Epithelial cell of proximal tubule (primary cell): Measurements from ENCODE around the gene PLXNC1. TPM values are rescaled to one million over a fixed set of nuclear protein-coding genes. Genes with fewer than 3 reads are reported as not detected.
"Not testable (repeated sequence)": the region's sequence is repeated elsewhere in the genome, so short reads cannot be mapped to it uniquely, and the experiment has no call there.

Experiments used
- DNase-seq: peaks from one replicate; pipeline ENCODE4 v3.0.0-alpha.2; 2011; ENCODE audit warnings: low read depth
- H3K4me3 ChIP-seq: 2 replicates; pipeline ENCODE4 v1.5.1; 2011; ENCODE audit warnings: low read depth, mild to moderate bottlenecking, low read length
- CTCF ChIP-seq: conservative IDR thresholded peaks from 2 replicates; pipeline ENCODE4 v1.5.1; 2012; ENCODE audit warnings: low read depth, mild to moderate bottlenecking, low read length
- total RNA-seq: library from RNA; depleted of rRNA; stranded (reverse); fragments of >200 nt; gene quantifications from 2 replicates; pipeline ENCODE4 v1.2.3, GENCODE V29; 2015

The PLXNC1 gene
- total RNA-seq, 1 donor from 2014 or later = 0.06 TPM

- DNase-seq = no peak
- no peak for TF ChIP-seq CTCF
- no peak overlapping the region for H3K4me3 ChIP-seq
Measured at GRCh38 chr12:94304012-94304411, 155.6 kb downstream of the PLXNC1 start.

GRCh38 chr12:94304566-94305061 lies 156.2 kb downstream of the PLXNC1 start:
- DNase-seq = no peak
- no peak for TF ChIP-seq CTCF
- no peak overlapping the region for H3K4me3 ChIP-seq

- DNase-seq = no peak
Measured at GRCh38 chr12:94305130-94305957, 157.0 kb downstream of the PLXNC1 start.

GRCh38 chr12:94308612-94309011 lies 160.2 kb downstream of the PLXNC1 start:
- no peak for TF ChIP-seq CTCF

More at GRCh38 chr12:94305130-94305957, 157.0 kb downstream of the PLXNC1 start:
- no peak for TF ChIP-seq CTCF
- H3K4me3 ChIP-seq = no peak overlapping the region

GRCh38 chr12:94309373-94309772 lies 161.0 kb downstream of the PLXNC1 start:
- TF ChIP-seq CTCF = no peak
- H3K4me3 ChIP-seq = no peak overlapping the region
- DNase-seq = no peak

More at GRCh38 chr12:94308612-94309011, 160.2 kb downstream of the PLXNC1 start:
- no peak overlapping the region for H3K4me3 ChIP-seq
- no peak for DNase-seq

GRCh38 chr12:94312378-94312777 lies 164.0 kb downstream of the PLXNC1 start:
- H3K4me3 ChIP-seq = no peak overlapping the region
- no peak for TF ChIP-seq CTCF
- no peak for DNase-seq

GRCh38 chr12:94316600-94316999 lies 168.2 kb downstream of the PLXNC1 start:
- not testable (repeated sequence) for DNase-seq, H3K4me3 ChIP-seq
